Aorta (tissue), 5 donors: ENCODE measurements around the gene SORBS1. TPM values are rescaled to one million over a fixed set of nuclear protein-coding genes. Genes with fewer than 3 reads are reported as not detected.

ENCODE experiments used
- ATAC-seq: fragments of 200-7000 bp; cut with Tn5 transposase; one replicate; pipeline ENCODE4 v1.9.1; 2022; ENCODE audit warnings: moderate library complexity; ENCODE audit not compliant: low FRiP score
- DNase-seq, 2 donors: peaks; one replicate each; pipeline ENCODE4 v3.0.0-alpha.2; 2020
- H3K27ac ChIP-seq, 2 donors: one replicate each; pipeline ENCODE4 v1.5.1; 2013; ENCODE audit warnings: low read length in 2 of 2, mild to moderate bottlenecking in 2 of 2, moderate library complexity in 2 of 2, control low read depth in 1 of 2, inconsistent platforms in 1 of 2, low read depth in 1 of 2
- H3K27me3 ChIP-seq, 2 donors: one replicate each; pipeline ENCODE4 v1.6.1; 2013; ENCODE audit warnings: control low read depth in 1 of 2, low read length in 1 of 2, mild to moderate bottlenecking in 1 of 2, moderate library complexity in 1 of 2; ENCODE audit not compliant: insufficient read depth in 2 of 2, control insufficient read depth in 1 of 2
- H3K36me3 ChIP-seq, 2 donors: one replicate each; pipeline ENCODE4 v1.6.1; 2013; ENCODE audit warnings: control low read depth in 1 of 2, low read length in 1 of 2, mild to moderate bottlenecking in 1 of 2; ENCODE audit not compliant: insufficient read depth in 2 of 2, control insufficient read depth in 1 of 2
- H3K4me1 ChIP-seq, 2 donors: one replicate each; pipeline ENCODE4 v1.6.1; 2013; ENCODE audit warnings: low read length in 2 of 2, control low read depth in 1 of 2, mild to moderate bottlenecking in 1 of 2, moderate library complexity in 1 of 2; ENCODE audit not compliant: insufficient read depth in 2 of 2, control insufficient read depth in 1 of 2
- H3K4me3 ChIP-seq, 2 donors: one replicate each; pipeline ENCODE4 v1.5.1; 2013; ENCODE audit warnings: low read length in 2 of 2, control low read depth in 1 of 2, mild to moderate bottlenecking in 1 of 2
- H3K9me3 ChIP-seq: one replicate; pipeline ENCODE4 v1.6.1; 2013; ENCODE audit warnings: mild to moderate bottlenecking, low read length; ENCODE audit not compliant: control insufficient read depth
- WGBS, 2 donors: extraction: QIAGEN DNeasy Blood & Tissue Kit; methylation state at CpG; one replicate each; pipeline ENCODE4 v1.1.7; 2013; 5-methylcytosine and 5-hydroxymethylcytosine counted together
- intact Hi-C, 2 donors: fragments of 100-400 bp; cut with DNase I; formaldehyde crosslinking; loops; one replicate each; pipeline versions ENCODE4 v1.14.2 to v1.15.0; 2022
- polyA plus RNA-seq, 2 donors: library from polyadenylated mRNA; stranded (reverse); fragments of 200-250 nt; gene quantifications; one replicate each; pipeline ENCODE4 v1.2.3, GENCODE V29; 2013
- total RNA-seq, 2 donors: library from RNA; stranded (reverse); fragmentation: NEBNext Ultra II Directional; extraction: Animal tissue kit (Norgen Biotek cat#: 25700); gene quantifications; one replicate each; pipeline ENCODE4 v1.2.1, GENCODE V29; 2021
- donor health status: healthy with polysubstance abuse.
- donor health status: Bipolar disorder and iron deficiency.
- donor health status: DM: no; HTN: no; CAD: no.
- donor health status: DM: no; HTN: no; CAD: no.
- donor health status: DM: yes; HTN: yes; CAD: no.

Gene SORBS1
- total and polyA plus RNA-seq, 4 donors = 371 to 1,478 (median 482) TPM

DNA sequence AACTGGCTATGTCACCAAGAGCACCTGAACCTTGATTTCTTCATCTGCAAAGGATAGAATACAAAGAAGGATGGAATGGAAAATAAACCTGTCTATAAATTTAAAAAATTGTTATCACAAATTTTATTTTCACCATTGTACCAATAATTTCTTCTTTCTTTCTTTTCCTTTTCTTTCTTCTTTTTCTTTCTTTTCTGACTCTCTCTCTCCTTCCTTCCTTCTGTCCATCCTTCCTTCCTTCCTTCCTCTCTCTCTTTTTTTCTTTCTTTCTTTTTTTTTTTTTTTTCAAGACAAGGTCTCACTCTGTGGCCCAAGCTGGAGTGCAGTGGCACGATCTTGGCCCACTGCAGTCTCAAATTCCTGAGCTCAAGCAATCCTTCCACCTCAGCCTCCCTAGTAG is 36.6 kb upstream of the SORBS1 start:
- Histone ChIP-seq H3K27ac (no peak overlapping the region), H3K27me3 (no peaks in the 10 kb centered on the region), H3K4me1 (no peaks in the 10 kb centered on the region), H3K36me3 (no peaks in the 10 kb centered on the region), H3K4me3 (no peak overlapping the region), H3K9me3 (no peaks in the 10 kb centered on the region)
- intact Hi-C loops = no loop called here
- DNase-seq = no peak
- 89 to 92% methylated on average over 1 of the region's 1 CpG for WGBS, 2 donors
- ATAC-seq = no peak

DNA sequence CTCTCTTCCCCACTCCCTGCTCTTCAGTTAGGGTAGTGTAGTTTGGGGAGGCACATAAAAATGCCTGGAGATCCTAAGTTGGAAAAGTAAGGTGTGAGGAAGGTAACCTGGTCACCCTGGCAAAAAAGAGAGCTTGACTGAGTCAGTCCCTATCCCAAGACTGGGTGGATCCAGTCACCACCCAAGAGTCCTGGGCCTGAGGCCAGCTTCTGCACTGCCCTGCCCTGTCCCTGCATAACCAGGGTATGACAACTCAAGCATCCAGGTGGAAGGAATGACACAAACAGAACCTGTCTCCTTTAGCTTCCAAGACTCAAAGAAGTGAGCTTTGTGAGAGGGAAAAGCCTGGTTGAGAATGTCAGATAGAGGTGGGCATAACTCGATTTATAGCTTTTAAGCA is 26.9 kb upstream of the SORBS1 start:
- intact Hi-C loops = no loop called here
- H3K27me3 ChIP-seq = no peaks in the 10 kb centered on the region
- H3K36me3 ChIP-seq = no peaks in the 10 kb centered on the region
- H3K9me3 ChIP-seq = no peaks in the 10 kb centered on the region
- no peak overlapping the region for H3K4me3 ChIP-seq
- ATAC-seq (no peak), DNase-seq (no peak)
- no peaks in the 10 kb centered on the region for H3K4me1 ChIP-seq
- WGBS, 2 donors = 92 to 93% methylated on average over 1 of the region's 1 CpG
- no peak overlapping the region for H3K27ac ChIP-seq

DNA sequence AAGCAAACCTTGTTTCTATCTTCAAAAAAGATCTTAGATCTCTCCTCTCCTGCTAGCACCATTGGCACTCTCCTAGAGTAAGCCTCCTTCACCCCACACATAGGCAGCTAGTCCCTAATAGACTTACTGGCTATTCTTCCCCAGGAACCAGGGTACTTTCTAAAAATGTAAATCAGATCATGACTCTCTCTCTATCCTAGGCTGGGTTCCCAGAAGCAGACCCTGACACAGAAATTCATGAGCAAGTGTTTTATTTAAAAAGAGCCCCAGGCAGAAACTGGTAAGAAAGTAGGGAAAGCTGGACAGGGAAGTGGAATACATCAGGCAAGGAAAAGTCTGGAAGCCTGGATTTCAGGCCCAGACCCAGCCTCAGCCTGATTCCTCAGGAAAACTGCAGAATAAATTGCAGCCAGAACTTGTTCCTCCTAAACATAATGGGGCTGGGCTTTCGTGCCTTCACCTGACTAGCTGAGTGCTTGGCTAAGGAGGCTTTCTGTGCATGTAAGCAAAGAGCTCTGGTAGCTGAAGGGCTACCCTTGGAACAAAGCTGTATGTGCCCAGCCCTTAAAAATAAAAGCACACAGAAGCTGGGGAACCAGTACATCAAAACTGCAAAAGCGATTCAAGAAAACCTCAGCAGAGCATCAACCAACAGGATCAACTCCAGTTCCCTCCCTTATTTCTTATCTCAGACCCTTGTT is 18.8 kb upstream of the SORBS1 start:
- intact Hi-C loops = no loop called here
- Histone ChIP-seq H3K27me3 (no peaks in the 10 kb centered on the region), H3K9me3 (no peaks in the 10 kb centered on the region), H3K4me3 (no peak overlapping the region), H3K36me3 (no peaks in the 10 kb centered on the region), H3K27ac (no peak overlapping the region), H3K4me1 (peaks cover 3 to 6% of the 10 kb centered on the region in 2 donors)
- DNase-seq (no peak), ATAC-seq (no peak)
- WGBS, 2 donors = 57 to 61% methylated on average over 2 of the region's 2 CpGs

DNA sequence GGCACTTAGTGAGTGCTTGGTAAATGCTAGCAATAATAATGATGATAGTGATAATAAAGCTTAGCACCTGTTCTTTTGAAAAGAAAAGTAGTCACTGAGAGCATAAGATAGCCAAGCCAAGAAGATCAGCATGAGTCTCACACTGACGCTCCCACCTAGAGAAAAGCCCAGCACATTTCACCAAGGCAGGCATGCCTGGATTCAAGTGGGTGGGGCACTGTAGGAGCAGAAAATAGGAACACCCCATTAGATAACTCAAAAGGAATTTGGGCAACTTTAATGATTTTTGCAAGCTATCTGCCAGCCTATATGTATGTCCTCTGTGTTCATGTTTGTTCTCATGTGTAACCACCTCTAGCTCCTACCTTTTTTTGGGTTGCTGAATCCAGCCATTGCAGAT is 18.1 kb upstream of the SORBS1 start:
- DNase-seq (no peak), ATAC-seq (no peak)
- no peaks in the 10 kb centered on the region for H3K36me3 ChIP-seq
- no peak overlapping the region for H3K4me3 ChIP-seq
- no peak overlapping the region for H3K27ac ChIP-seq
- peaks cover 3 to 6% of the 10 kb centered on the region in 2 donors for H3K4me1 ChIP-seq
- intact Hi-C loops = no loop called here
- WGBS, 2 donors = 39 to 50% methylated on average over 1 of the region's 1 CpG
- H3K9me3 ChIP-seq = no peaks in the 10 kb centered on the region
- no peaks in the 10 kb centered on the region for H3K27me3 ChIP-seq

DNA sequence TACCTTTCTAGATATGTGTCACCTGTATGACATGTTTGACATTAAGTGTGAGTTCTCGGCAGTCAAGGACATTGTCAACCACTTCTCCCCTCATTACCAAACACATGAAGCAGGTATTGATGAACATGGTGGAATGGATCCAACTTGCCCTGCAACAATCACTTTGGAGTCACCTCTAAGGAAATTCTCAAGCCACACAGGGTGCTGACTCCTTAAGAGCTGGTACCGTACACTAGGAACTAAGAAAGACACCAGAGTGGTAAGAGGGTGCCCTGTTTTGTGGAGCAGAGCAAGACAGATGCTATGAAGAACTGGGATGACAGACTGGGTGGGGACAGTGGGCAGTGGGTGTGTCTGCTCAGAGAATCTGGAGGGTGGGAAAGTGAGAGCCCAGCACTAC is 17.4 kb upstream of the SORBS1 start:
- Histone ChIP-seq H3K27me3 (no peaks in the 10 kb centered on the region), H3K4me3 (no peak overlapping the region), H3K4me1 (peaks cover 3 to 6% of the 10 kb centered on the region in 2 donors), H3K9me3 (no peaks in the 10 kb centered on the region), H3K36me3 (no peaks in the 10 kb centered on the region), H3K27ac (no peak overlapping the region)
- DNase-seq = no peak
- WGBS, 2 donors = 96 to 98% methylated on average over 2 of the region's 2 CpGs
- peak; percentile 19 for ATAC-seq
- intact Hi-C loops = no loop called here

DNA sequence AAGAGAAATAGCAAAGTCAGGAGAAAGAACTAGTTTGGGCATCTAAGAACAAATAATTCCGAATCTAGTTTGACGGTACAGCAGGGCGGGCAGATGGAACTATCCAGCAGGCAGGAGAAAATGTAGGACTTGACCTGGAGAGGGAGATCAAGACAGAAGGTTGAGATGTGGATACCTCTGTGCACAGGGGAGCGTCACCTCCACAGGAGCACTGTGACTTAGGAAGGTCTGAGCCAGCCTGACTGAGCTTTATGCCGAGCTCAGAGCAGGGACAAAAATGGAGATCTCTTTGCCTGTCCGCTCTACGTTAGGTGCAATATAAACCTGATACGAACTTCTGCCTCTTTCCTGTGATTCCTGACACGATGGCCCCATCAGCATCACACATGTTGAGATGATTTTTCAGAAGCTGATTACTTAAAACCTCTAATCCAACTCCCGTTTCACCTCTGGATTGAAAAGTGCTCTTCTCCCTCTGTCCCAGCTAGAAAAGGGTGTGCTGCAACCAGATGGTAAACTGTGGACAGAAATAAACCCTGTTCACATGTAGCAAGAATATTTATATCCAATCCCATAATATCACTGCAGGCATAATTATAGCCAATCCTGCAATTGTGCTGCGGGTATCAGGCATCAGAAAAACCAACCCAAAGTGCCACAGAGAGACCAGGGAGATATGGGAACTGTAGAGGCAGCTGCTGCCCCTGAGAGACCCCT is 13.6 kb upstream of the SORBS1 start:
- DNase-seq (no peak), ATAC-seq (no peak)
- no peaks in the 10 kb centered on the region for H3K27me3 ChIP-seq
- H3K4me3 ChIP-seq = no peak overlapping the region
- intact Hi-C loops = no loop called here
- 70 to 74% methylated on average over 11 of the region's 11 CpGs for WGBS, 2 donors
- H3K4me1 ChIP-seq = peaks cover 2 to 3% of the 10 kb centered on the region in 2 donors
- no peaks in the 10 kb centered on the region for H3K9me3 ChIP-seq
- no peaks in the 10 kb centered on the region for H3K36me3 ChIP-seq
- no peak overlapping the region for H3K27ac ChIP-seq

DNA sequence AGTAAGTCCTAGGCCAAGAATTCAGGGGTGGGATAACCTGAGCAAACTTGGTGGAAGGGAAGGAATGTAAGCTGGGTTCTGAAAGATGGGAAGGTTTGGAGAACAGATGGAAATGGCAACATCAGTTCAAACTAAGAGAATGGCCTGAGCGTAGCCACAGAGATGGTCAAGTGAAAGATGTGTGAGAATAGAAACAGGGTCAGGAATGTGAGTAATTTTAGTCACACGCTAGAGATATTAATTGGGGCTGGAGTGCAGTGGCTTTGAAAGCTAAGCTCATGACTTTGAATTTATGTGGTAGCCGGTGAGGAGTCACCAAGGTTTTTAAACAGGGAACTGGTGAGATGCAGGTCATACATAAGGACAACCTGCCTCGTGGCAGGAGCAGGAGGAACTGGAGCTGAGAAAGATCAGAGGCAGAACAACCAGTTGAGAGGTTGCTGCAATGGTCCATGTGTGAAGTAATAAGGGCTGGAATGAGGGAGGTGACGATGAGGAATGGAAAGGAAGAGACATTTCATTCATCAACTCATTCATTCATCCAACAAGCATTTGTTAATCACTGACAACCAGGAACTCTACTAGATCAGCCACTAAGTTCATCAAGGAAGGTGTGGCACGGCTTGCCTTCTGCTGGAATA is 12.9 kb upstream of the SORBS1 start:
- Histone ChIP-seq H3K9me3 (no peaks in the 10 kb centered on the region), H3K4me1 (no peaks in the 10 kb centered on the region), H3K36me3 (no peaks in the 10 kb centered on the region), H3K4me3 (no peak overlapping the region), H3K27me3 (no peaks in the 10 kb centered on the region), H3K27ac (no peak overlapping the region)
- ATAC-seq (no peak), DNase-seq (no peak)
- intact Hi-C loops = no loop called here
- 93 to 95% methylated on average over 6 of the region's 6 CpGs for WGBS, 2 donors

DNA sequence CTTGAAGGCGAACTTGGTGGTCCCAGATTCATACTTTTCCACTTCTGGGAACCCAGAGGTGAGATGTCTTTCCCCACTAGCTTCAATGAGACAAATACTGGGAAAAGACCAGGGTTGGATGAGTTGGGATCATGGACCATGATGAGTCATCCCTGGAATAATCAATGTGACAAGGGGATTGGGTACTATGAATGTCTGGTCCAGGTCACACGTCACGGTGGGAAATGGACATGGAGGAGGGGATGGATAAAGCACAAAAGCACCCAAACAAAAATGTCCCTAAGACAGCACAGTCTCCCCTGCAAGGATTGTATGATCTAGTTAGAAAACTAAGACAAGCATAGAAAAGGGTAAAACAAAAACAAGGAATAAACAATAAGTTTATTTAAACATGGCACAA is 12.4 kb upstream of the SORBS1 start:
- no peaks in the 10 kb centered on the region for H3K4me1 ChIP-seq
- DNase-seq = no peak
- 90 to 92% methylated on average over 3 of the region's 3 CpGs for WGBS, 2 donors
- no peak overlapping the region for H3K4me3 ChIP-seq
- no peak for ATAC-seq
- H3K27ac ChIP-seq = no peak overlapping the region
- H3K36me3 ChIP-seq = no peaks in the 10 kb centered on the region
- H3K9me3 ChIP-seq = no peaks in the 10 kb centered on the region
- H3K27me3 ChIP-seq = no peaks in the 10 kb centered on the region
- intact Hi-C loops = no loop called here
